Measurements from ENCODE around the gene CTTNBP2NL.

- no peak for TF ChIP-seq EP300 (IDR thresholded peaks at IDR 0.05; ENCODE audit: low read depth)
- TF ChIP-seq, protein P1, sequence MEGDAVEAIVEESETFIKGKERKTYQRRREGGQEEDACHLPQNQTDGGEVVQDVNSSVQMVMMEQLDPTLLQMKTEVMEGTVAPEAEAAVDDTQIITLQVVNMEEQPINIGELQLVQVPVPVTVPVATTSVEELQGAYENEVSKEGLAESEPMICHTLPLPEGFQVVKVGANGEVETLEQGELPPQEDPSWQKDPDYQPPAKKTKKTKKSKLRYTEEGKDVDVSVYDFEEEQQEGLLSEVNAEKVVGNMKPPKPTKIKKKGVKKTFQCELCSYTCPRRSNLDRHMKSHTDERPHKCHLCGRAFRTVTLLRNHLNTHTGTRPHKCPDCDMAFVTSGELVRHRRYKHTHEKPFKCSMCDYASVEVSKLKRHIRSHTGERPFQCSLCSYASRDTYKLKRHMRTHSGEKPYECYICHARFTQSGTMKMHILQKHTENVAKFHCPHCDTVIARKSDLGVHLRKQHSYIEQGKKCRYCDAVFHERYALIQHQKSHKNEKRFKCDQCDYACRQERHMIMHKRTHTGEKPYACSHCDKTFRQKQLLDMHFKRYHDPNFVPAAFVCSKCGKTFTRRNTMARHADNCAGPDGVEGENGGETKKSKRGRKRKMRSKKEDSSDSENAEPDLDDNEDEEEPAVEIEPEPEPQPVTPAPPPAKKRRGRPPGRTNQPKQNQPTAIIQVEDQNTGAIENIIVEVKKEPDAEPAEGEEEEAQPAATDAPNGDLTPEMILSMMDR (IDR thresholded peaks at IDR 0.05), result peak; percentile 87 to 99 (median 92)
- TF ChIP-seq POLR2A (IDR thresholded peaks at IDR 0.05), result peak; percentile 48
- peak; percentile 18 to 62 (median 44) for TF ChIP-seq POLR2AphosphoS5 (IDR thresholded peaks at IDR 0.05)
These were observed 5.0 kb upstream of the CTTNBP2NL start for GRCh38 chr1:112390775-112391602.
